Measurements from ENCODE around the gene ZDHHC24.

DNA sequence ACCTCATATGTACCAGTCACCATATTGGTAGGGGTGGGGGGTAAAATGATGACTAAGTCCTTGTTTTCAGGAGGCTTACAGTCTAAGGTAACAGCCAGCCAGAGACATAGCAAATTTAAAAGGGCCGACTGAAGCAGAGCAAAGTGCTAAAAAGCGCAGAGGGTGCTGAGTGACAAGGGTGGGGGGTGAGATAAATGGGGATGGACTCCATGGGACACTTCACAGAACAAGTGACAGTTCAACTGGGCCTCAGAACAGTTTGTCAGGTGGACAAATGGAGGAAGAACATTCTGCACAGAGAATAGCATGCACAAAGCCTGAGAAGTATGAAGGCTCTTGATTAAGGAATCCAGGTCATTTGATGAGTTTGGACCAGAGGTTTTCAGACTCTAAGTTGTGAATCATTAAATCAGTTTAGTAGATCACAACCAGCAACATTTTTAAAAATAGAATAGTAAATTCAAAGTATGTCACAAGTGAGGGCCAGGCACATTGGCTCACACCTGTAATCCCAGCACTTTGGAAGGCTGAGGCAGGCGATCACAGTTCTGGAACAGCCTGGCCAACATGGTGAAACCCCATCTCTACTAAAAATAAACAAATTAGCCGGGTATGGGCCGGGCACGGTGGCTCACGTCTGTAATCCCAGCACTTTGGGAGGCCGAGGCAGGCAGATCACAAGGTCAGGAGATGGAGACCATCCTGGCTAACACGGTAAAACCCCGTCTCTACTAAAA lies 21.4 kb downstream of the ZDHHC24 start:
- TF ChIP-seq, protein P1, sequence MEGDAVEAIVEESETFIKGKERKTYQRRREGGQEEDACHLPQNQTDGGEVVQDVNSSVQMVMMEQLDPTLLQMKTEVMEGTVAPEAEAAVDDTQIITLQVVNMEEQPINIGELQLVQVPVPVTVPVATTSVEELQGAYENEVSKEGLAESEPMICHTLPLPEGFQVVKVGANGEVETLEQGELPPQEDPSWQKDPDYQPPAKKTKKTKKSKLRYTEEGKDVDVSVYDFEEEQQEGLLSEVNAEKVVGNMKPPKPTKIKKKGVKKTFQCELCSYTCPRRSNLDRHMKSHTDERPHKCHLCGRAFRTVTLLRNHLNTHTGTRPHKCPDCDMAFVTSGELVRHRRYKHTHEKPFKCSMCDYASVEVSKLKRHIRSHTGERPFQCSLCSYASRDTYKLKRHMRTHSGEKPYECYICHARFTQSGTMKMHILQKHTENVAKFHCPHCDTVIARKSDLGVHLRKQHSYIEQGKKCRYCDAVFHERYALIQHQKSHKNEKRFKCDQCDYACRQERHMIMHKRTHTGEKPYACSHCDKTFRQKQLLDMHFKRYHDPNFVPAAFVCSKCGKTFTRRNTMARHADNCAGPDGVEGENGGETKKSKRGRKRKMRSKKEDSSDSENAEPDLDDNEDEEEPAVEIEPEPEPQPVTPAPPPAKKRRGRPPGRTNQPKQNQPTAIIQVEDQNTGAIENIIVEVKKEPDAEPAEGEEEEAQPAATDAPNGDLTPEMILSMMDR (IDR thresholded peaks at IDR 0.05), result no peak
- no peak for TF ChIP-seq EP300 (IDR thresholded peaks at IDR 0.05)
